Mucosa of descending colon (tissue), 3 donors: ENCODE results near the gene OLIG1. TPM values are rescaled to one million over a fixed set of nuclear protein-coding genes. Genes with fewer than 3 reads are reported as not detected.

Experiments
- ATAC-seq: fragments of 200-7000 bp; cut with Tn5 transposase; one replicate; pipeline ENCODE4 v1.9.1; 2020; ENCODE audit warnings: mild to moderate bottlenecking, moderate library complexity
- DNase-seq, 3 donors: peaks; one replicate each; pipeline ENCODE4 v3.0.0-alpha.2; 2020
- H3K36me3 ChIP-seq: fragments of 200-600 bp; one replicate; pipeline ENCODE4 v1.8.0; 2021; ENCODE audit warnings: low read depth, mild to moderate bottlenecking
- H3K4me1 ChIP-seq: fragments of 200-600 bp; one replicate; pipeline ENCODE4 v1.8.0; 2021; ENCODE audit warnings: low read depth, mild to moderate bottlenecking
- H3K4me3 ChIP-seq: fragments of 200-600 bp; one replicate; pipeline ENCODE4 v1.8.0; 2021; ENCODE audit warnings: mild to moderate bottlenecking
- H3K9me3 ChIP-seq: fragments of 200-600 bp; one replicate; pipeline ENCODE4 v1.8.0; 2021; ENCODE audit warnings: mild to moderate bottlenecking
- intact Hi-C, 2 donors: fragments of 100-400 bp; cut with DNase I in 1 of 2; cut with micrococcal nuclease in 1 of 2; formaldehyde crosslinking; loops; one replicate each; pipeline versions ENCODE4 v1.11.0 to v1.11.1; 2022; cut with DNase I, micrococcal nuclease
- total RNA-seq, 3 donors: library from RNA; stranded (reverse); fragmentation: NEBNext Ultra II Directional in 2 of 3; extraction: Animal tissue kit (Norgen Biotek cat#: 25700) in 2 of 3; gene quantifications; one replicate each; pipeline versions ENCODE4 v1.2.1 to v1.2.4, GENCODE V29; 2021 to 2023
- TF ChIP-seq, protein P1 (sequence below): fragments of 200-600 bp; IDR thresholded peaks from one replicate; pipeline ENCODE4 v1.8.0; 2022; ENCODE audit warnings: antibody characterized with exemption, mild to moderate bottlenecking
- donor health status: DM: no; HTN: no; CAD: no; lungs with moderate emphysema.
- donor health status: DM: no; HTN: no; CAD: no.
- donor health status: DM: no; HTN: yes; CAD: no.

OLIG1 gene
- total RNA-seq, 3 donors from 2014 or later: not detected

DNA sequence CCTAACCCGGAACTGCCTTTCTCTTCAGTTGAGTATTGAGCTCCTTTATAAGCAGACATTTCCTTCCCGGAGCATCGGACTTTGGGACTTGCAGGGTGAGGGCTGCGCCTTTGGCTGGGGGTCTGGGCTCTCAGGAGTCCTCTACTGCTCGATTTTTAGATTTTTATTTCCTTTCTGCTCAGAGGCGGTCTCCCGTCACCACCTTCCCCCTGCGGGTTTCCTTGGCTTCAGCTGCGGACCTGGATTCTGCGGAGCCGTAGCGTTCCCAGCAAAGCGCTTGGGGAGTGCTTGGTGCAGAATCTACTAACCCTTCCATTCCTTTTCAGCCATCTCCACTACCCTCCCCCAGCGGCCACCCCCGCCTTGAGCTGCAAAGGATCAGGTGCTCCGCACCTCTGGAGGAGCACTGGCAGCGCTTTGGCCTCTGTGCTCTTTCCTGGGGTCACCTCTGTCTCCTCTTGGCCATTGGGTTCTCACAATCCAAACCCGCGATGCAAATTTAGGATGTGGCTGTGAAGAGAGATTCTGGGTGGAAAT lies 40.5 kb upstream of the OLIG1 start:
- no peaks in the 10 kb centered on the region for H3K4me1 ChIP-seq
- no peaks in the 10 kb centered on the region for H3K9me3 ChIP-seq
- intact Hi-C loops: no loop called here
- no peaks in the 10 kb centered on the region for H3K36me3 ChIP-seq
- H3K4me3 ChIP-seq: no peak overlapping the region
- ATAC-seq (no peak), DNase-seq (no peak)
- TF ChIP-seq, protein P1, sequence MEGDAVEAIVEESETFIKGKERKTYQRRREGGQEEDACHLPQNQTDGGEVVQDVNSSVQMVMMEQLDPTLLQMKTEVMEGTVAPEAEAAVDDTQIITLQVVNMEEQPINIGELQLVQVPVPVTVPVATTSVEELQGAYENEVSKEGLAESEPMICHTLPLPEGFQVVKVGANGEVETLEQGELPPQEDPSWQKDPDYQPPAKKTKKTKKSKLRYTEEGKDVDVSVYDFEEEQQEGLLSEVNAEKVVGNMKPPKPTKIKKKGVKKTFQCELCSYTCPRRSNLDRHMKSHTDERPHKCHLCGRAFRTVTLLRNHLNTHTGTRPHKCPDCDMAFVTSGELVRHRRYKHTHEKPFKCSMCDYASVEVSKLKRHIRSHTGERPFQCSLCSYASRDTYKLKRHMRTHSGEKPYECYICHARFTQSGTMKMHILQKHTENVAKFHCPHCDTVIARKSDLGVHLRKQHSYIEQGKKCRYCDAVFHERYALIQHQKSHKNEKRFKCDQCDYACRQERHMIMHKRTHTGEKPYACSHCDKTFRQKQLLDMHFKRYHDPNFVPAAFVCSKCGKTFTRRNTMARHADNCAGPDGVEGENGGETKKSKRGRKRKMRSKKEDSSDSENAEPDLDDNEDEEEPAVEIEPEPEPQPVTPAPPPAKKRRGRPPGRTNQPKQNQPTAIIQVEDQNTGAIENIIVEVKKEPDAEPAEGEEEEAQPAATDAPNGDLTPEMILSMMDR: no peak

GRCh38 chr21:33029975-33030461 lies 39.9 kb upstream of the OLIG1 start:
- no peak for DNase-seq
- Histone ChIP-seq H3K4me1 (no peaks in the 10 kb centered on the region), H3K4me3 (no peak overlapping the region), H3K36me3 (no peaks in the 10 kb centered on the region), H3K9me3 (no peaks in the 10 kb centered on the region)
- intact Hi-C loops: no loop called here
- TF ChIP-seq, protein P1: no peak
- no peak for ATAC-seq

- Histone ChIP-seq H3K4me1 (no peaks in the 10 kb centered on the region), H3K4me3 (no peak overlapping the region), H3K36me3 (no peaks in the 10 kb centered on the region), H3K9me3 (no peaks in the 10 kb centered on the region)
- DNase-seq (no peak), ATAC-seq (no peak)
- TF ChIP-seq, protein P1: no peak
- intact Hi-C loops: no loop called here
These were observed 39.3 kb upstream of the OLIG1 start for GRCh38 chr21:33030633-33031032.

DNA sequence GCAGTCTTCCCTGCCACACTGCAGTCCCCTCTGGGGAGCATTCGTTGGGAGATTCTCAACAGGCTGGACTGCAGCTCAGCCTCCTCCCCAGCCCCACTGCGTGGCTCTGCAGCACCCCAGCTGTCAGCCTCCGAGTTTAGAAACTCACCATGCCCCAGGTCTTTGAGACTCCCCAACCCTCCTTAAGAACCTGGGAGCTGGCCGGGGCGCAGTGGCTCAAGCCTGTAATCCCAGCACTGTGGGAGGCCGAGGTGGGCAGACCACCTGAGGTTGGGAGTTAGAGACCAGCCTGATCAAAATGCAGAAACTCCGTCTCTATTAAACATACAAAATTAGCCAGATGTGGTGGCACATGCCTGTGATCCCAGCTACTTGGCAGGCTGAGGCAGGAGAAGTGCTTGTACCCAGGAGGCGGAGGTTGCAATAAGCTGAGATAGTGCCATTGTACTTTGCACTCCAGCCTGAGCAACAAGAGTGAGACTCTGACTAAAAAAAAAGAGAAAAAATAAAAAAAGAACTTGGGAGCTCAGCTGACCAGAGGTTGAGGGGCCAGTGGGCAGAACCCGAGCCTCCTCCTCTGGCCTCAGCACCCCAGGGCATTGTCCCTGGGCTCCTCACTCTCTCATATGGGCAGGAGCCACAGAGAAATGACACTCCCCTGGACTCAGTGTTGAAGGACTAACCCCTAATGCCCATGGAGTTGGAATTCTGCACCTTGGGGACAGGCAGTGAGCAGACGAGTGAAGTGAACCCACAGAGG lies 38.6 kb upstream of the OLIG1 start:
- DNase-seq (no peak), ATAC-seq (no peak)
- Histone ChIP-seq H3K4me3 (no peak overlapping the region), H3K9me3 (no peaks in the 10 kb centered on the region), H3K36me3 (no peaks in the 10 kb centered on the region), H3K4me1 (no peaks in the 10 kb centered on the region)
- intact Hi-C loops: no loop called here
- TF ChIP-seq, protein P1: no peak

- ATAC-seq: no peak
- no peak for DNase-seq
- no peaks in the 10 kb centered on the region for H3K4me1 ChIP-seq
- no peak overlapping the region for H3K4me3 ChIP-seq
- no peaks in the 10 kb centered on the region for H3K9me3 ChIP-seq
- intact Hi-C loops: no loop called here
- H3K36me3 ChIP-seq: no peaks in the 10 kb centered on the region
- TF ChIP-seq, protein P1: no peak
These were observed 37.4 kb upstream of the OLIG1 start for GRCh38 chr21:33032434-33033047.
